NK-92 treated with Interleukin-12 subunit alpha and Interleukin-12 subunit beta, amount 100 ng/mL, for 24 hours (cell line): ENCODE results near the gene LGALS12.

Experiments used
- DNase-seq: peaks from one replicate; lab custom pipeline; 2025; lab: John Stamatoyannopoulos, UW

LGALS12 gene

DNA sequence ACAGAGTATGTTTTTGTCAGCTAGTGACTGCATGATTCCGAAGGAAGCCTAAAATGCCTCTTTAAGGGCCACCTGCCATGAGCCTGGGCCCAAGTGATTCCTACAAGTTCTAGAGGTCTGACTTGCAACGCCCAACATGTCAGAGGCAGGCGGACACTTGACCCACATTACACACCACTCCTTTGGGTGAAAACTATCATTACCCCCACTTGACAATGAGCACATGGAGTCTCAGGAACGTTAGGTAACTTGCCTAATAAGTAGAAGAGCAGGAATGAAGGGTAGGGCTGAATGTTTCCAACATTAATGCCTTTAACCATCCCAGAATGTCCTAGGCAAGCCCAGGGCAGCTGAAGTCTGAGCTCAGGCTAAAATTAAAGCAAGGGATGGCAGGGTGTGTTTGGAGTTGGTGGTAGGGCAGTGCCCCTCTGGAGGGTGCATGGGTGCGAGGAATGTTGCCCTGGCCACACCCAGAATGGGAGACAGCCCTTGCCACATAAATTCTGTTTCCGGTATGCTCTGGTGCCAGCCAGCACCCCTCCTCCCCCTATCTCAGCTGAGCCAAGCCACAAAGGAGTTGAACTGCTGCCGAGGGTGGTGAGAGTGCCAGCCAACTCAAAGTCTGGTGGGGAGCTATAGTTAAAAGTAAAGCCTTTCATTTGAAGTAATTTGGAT is 54.8 kb downstream of the LGALS12 start:
- no peak for DNase-seq

DNA sequence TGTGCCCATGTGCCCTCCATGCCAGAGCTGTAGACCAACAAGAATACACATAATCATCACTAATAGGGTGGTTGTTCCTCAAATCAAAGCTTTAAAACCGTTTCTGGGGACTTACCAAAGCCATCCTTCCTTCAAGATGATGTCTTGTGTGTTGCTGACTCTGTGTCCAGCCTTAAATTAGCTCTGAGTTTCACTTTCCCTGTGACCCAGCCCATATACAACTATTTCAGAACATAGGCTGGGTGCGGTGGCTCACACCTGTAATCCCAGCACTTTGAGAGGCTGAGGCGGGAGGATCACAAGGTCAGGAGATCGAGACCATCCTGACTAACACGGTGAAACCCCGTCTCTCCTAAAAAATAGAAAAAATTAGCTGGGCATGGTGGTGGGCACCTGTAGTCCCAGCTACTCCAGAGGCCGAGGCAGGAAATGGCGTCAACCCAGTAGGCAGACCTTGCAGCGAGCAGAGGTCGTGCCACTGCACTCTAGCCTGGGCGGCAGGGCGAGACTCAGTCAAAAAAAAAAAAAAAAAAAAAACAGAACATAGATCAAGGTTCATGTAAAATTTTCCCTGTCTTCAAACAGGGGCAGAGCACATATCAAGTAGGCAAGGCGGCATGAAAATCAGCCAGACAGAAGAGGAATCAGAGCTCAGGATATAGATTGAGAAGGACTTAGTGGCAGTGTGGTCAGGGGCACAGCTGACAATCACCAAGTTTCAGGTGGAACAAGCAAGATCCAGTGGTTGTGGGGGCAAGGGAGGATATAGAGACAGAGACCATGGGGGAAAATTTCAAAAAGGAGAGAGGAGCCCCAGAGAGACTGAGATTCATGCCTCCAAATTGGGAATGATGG is 57.5 kb downstream of the LGALS12 start, which contains the start of gene PLAAT2:
PLAAT2 (minus strand) TSS at position 179 of the 855 bp plus-strand sequence; CDS start at position 124, 55 bp downstream.
- no peak for DNase-seq

DNA sequence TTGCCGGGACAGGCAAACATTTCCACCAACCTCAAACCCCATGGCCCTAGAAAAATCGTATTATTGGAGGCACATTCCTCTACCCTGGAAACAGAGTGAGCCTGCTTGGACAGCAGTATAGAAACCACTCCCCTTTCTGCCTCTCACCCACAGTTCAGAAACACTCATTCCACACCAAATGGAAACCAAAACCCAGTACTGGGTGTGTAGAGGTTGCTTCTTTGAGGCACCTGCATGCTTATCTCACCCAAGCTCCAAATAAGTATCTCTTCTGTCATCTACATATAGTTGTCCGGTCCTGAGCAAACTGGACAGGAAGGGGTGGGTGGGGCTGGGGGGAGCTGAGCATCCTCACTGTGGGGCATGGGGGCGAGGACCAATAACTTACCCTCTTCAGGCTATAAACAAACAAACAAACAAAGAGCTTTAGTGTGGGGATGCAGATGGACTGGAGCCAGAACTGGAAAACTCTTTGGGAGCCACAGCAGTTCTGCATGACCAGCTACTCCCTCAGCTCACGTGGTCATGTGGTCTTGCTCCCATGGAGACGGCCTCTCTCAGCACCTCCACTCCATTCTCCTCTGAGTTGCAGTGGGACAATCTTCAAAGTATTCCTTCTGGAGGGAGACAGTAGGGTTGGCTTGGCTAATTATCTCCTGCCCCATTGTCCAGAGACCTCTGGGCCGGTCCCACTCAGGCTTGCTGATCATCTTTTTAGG is 58.3 kb downstream of the LGALS12 start:
- no peak for DNase-seq

DNA sequence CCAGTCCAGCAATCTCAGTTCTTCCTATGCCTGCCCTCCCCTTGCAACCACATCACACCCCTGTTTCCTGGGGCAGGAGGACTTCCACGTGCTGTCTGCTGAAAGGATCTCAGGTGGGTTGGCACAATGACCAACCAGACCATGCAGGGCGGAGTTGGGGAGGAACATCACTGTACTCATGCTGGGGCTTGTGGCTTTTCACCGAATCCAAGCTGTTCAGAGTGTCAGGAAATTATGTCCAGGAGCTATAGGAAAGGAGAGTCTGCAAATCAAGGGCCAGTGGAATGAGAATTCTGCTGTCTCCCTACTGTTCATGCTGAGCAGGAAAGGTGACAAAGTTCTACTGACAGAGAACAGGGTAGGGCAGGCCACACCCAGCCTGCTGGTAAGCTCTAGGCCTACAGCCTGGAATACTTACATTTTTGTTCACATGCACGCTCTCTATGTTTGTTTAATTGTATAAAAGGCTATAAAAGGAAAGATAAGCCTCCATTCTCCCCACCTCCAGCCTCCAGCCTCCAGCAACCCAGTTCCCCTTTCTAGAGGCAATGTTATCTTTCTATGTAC is 59.0 kb downstream of the LGALS12 start:
- DNase-seq, result no peak
